OCI-LY3 (cell line): ENCODE data around the gene RPS6KA2.

Experiments
- EZH2phosphoT487 ChIP-seq: fragments of 200-600 bp; shearing (Covaris generic); IDR thresholded peaks from 2 replicates; pipeline ENCODE4 v1.6.1; 2018; ENCODE audit warnings: antibody characterized with exemption, mixed run types, low read depth
- TF ChIP-seq, protein P1 (sequence below): fragments of 200-600, 300-600 bp; sonication (generic); IDR thresholded peaks from 2 replicates; pipeline ENCODE4 v1.5.1; 2014; ENCODE audit warnings: antibody characterized with exemption, low read length, low read depth

DNA sequence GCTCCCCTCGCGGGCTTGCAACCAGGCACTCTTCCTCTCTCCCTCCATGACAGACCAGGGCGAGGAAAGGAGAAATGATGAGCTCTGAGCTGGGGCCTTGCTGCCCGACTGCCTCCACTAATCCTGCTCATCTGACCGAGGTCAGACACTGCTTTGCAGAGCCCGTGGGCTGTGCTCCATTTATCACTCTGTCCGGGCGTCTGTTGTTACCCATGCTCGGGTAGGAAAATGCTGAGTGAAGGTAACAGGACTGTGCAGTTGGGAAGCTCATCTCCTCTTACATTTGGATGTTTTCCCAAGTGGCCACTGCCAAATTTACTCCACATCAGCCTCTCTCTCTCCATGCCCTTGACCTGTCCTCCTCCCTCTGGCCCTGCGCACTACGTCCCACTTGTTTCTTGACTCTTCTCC, 14.6 kb downstream of the RPS6KA2 start:
- TF ChIP-seq, protein P1, sequence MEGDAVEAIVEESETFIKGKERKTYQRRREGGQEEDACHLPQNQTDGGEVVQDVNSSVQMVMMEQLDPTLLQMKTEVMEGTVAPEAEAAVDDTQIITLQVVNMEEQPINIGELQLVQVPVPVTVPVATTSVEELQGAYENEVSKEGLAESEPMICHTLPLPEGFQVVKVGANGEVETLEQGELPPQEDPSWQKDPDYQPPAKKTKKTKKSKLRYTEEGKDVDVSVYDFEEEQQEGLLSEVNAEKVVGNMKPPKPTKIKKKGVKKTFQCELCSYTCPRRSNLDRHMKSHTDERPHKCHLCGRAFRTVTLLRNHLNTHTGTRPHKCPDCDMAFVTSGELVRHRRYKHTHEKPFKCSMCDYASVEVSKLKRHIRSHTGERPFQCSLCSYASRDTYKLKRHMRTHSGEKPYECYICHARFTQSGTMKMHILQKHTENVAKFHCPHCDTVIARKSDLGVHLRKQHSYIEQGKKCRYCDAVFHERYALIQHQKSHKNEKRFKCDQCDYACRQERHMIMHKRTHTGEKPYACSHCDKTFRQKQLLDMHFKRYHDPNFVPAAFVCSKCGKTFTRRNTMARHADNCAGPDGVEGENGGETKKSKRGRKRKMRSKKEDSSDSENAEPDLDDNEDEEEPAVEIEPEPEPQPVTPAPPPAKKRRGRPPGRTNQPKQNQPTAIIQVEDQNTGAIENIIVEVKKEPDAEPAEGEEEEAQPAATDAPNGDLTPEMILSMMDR: no peak
- no peak for TF ChIP-seq EZH2phosphoT487
